NCI-H446 (cell line): ENCODE results near the gene DAPK2.
"Not testable (repeated sequence)": the region's sequence is repeated elsewhere in the genome, so short reads cannot be mapped to it uniquely, and the experiment has no call there.

ENCODE experiments used
- DNase-seq, 2 experiments: peaks; one replicate each; lab custom pipeline; 2025; lab: John Stamatoyannopoulos, UW

DAPK2 gene

DNA sequence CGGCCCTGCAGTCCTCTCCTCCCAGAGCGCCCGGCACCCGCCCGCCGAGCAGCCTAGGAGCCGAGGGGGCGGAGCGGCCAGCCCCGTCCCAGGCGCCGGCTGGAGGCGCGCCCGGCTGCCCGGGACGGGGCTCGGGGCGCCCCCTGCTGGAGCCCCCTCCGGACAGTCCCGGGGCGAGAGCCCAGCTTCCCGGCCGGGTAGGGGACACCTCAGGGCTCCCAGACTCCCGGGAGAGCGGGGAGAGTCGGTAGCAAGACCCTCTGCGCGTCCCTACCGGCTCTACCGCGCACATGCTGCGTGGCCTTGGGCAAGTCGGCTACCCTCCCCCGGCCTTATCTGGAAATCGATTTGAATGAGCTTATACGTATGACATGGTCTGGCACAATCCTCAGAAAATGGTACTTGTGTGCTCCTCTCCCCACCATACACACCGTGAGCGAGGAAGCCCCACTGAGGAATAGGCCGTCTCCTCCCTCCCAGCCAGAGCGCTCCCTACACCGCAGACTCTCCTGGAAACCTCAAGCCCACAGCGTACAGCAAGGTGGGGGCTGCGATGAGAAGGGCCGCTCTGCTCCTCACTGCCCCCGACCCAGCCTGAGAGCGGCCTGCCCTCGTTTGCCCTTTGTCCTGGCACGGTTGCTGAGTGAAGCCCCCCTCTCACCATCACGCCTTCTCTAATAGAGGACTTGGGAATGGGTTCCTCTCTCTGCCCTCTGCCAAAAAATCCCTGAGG, at the start of gene DAPK2:
DAPK2 (minus strand) TSS at position 65 of the 733 bp plus-strand sequence. CDS start 6,224 bp downstream, outside the sequence.
- DNase-seq, result peak in 1 of 2 experiments; percentile 66

DNA sequence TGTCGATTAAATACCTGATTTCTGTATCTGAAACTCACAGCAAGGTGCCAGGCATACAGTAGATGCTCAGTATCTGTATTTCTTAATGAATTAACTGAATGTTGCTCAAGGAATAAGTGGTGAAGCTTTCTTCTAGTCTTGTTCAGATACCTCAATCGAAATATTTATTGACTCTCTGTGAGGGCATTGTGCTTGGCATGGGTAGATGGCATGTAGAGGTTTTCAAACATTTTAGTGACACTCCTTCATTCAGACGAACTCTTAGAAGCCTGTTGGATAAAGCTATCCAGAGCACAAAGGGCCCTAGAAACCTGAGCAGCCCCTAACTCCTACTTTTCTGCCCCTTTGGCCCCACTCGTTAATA, 49.1 kb upstream of the DAPK2 start:
- DNase-seq, result no peak

DNA sequence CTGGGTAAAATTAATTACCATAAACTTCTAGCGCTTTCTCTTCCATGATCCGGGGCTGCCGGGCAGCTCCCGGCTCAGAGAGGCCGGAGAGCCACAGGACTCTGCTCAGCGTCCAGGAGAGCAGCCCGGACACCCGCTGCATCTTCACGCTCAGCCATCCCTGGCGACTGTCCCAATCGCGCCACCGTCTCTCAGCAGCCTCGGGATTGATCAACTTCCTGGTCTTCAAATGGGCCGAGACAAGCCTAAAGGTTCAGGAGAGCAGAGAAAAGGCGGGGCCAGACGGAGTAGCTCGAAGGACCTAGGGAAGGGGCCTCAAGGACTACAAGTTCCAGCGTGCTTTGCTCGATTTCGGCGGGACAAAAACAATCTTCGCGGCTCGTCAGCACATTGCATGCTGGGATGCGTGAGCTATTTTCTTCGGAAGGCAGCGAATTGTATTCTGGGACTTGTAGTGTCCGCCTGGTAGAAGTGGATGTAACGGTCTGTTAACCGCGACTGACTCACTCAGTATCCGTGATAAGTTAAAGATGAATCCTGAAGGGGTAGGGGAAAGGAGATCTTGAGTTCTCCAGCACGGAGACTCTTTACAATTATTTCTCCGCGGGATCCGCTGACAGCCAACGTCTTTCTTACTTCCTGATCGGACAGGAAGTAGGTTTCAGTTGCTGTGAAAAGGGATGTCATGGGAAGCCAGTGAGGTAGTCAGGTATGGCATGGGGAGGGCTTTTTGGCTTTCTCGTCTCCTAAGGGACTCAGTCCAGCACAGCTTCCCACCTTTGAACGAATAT, 47.5 kb upstream of the DAPK2 start, which contains the start of gene CIAO2A:
CIAO2A (minus strand) TSS at position 212 of the 791 bp plus-strand sequence; CDS start at position 142, 70 bp downstream.
- DNase-seq, result peak; percentile 93 to 96

DNA sequence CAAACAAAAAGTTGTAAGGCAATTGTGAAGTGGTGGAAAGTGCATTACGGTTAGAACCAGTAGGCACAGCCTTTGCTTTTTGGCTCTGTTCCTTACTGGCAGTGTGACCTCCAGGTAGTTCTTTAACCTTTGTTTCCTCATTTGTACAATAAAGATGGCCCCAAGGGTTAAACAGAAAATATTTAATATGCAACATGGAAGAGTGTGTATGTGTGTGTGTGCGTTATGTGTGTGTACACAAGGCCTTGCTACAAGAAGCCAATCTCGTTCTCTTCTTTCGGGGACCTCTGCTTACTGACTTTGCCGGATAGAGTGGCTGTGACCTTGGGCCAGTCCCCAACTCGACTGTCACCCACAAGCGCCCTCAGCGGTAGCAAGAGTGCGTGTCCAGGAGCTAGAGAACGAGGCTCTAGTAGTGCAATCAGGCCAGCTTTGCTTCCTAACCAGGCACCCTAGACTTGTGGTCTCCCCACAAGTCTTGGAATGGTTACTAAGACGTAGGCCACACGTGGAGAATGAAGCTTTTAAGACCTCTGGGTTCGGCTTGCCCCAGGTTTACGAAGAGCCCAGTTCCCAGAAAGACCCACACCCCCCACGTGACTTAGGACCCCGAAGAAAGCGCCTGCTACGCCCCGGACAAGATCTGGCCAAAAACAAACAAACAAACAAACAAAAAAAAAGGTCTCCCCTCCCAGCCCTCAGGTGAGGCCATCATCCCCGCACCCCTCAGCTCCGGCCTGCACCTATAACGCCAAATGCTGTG, 46.8 kb upstream of the DAPK2 start:
- peak in 1 of 2 experiments; percentile 35 for DNase-seq

DNA sequence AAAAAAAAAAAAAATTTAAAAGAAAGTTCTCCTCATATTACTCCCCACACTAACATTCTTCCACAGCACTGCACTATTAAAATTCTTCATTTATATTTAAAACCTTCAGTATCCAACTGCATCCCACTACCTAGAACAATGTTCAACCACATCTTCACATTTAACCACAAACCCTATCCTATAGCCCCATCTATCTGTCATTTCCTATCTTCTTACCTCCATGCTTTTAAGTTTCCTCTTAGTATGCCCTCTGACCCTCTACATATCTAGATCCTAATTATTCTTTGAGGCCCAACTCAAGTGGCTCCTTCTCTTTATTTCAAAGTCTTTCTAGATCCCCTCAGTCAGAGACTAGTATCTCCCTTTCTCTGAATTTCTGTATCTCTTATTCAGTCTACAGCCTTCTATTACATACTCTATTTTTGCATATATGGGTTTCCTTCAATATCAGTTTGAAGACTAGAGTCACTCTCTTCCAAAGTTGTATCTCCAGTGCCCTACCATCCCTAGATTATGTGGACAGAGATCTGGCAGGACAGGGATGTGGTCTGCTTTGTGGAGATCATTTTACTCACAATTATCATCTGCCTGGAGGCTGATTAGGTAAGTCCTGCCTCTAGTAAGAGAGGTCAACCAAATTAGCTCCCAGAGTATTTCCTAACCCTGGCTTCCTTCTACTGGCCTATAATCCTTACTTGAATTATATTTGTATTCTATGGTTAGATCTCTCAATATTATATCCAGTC, 46.0 kb upstream of the DAPK2 start:
- no peak for DNase-seq

DNA sequence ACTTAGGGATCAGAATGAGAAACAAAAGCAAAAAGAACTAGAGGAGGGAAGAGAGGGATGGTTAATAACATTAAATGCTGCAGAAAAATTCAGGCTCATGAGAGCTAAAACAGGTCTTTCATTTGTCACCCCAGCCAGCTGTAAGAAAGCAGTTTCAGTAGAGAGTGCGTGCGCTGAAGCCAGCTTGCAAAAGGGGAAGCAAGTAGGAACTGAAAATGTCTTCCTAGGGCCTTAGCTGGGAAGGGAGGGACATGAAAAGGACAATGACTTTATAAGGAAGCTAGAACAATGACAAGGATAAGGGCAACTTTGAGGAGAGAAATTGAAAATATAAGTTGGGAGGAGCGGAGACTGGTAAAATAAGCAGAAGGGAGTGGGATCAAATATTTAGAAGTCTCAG, 44.2 kb upstream of the DAPK2 start:
- DNase-seq, result no peak

DNA sequence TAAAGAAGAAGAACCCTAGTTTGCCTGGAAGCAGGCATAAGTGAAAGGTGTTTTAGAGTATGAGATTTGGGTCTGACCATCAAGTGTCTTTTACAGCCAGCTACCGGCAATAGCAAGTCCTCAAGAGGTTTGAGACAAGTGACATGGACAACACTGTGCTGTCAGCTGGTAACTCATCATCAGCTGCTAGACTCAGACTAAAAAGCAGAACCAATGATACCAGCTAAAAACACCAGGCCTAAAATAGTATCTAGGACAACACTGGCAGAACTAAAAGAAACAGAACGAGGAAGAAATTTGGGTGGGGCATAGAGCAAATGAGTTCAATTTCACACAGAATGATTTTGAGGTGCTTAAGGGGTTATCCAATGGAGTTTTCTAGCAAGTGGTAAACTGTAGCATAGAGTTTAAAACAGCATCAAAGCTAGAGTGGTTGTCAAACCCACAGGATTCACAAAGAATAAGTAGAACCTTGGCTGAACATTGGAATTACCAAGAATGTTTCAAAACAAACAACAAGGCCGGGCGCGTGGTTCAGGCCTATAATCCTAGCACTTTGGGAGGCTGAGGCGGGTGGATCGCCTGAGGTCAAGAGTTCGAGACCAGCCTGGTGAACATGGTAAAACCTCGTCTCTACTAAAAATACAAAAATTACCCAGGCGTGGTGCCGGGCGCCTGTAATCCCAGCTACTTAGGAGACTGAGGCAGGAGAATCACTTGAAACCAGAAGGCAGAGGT, 43.4 kb upstream of the DAPK2 start:
- no peak for DNase-seq

DNA sequence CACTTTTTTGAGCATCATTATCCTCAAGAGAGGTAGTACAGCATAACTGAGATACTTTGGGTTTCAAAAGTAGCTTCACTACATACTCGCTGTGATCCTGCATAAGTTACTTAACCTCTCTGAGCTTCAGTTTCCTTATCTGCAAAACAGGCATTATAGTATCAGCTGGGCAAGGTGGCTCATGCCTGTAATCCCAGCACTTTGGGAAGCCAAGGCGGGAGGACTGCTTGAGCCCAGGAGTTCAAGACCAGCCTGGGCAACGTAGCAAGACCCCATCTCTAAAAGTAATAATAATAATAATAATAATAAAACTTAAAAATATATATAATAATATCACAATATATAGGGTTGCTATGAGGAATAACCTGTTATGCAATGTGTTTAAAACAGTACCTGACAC, 36.5 kb upstream of the DAPK2 start:
- no peak for DNase-seq

DNA sequence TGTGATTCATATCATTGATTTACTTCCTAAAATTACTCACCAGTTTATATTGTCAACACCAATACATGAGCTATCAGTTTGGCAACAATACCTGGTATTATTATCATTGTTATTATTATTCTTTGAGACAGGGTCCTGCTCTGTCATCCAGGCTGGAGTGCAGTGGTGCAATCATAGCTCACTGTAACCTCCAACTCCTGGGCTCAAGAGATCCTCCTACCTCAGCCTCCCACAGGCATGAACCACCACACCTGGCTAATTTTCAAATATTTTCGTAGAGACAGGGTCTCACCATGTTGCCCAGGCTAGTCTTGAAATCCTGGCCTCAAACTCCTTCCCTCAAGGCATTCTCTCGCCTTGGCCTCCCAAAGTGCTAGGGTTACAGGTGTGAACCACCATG, 27.2 kb upstream of the DAPK2 start:
- not testable (repeated sequence) for DNase-seq

DNA sequence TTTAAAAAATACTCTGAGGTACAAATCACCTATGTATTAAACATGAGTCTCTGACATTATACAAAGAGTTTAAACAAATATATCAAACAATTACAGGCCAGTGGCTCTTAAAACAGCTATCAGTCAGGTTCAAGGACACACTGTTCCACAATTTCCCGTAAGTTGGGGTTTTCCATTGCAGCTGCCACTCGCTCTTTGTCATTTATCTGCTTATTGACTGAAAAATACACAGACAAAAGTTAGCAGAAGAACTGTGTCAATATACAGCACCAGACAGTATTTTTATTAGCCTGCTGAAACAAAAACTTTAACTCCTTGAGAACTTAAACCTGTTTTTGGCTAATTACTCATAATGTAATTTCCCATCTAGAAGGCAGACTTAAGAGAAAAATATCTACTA, 26.5 kb upstream of the DAPK2 start:
- no peak for DNase-seq

DNA sequence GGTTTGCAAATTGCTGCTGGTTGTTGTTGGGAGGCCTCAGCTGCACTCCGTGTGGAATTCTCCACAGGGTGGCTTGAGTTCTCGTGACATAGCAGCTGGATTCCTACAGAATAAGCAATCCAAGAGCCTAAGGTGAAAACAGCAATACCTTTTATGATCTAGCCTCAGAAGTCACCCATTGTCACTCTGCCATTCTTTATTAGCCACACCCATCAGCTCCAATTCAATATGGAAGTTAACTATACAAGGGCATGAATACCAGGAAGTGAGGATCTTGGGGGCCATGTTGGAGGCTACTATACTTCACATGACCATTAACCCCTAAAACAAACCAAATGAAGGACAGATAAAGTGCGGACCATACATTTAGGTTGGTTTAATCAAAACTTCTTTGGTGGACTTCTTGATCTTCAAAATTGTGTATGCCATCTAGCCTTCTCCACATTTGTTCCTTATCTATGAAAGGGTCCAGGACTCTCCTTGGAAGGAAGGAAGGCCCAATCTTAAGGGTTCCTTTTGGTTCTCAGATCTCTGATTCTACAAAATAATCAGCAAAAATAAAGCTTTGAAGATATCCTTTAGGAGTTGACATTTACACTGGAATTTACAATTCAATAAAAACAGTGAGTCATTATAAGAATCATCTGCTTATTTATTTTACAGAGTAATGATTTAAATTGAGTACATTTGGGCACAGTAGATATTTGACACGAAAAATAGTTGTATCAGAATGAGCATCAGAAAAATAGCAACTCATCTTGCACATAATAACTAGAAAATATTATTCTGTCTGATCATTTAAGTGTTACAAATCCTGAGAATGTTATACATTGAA, 25.9 kb upstream of the DAPK2 start:
- no peak for DNase-seq

DNA sequence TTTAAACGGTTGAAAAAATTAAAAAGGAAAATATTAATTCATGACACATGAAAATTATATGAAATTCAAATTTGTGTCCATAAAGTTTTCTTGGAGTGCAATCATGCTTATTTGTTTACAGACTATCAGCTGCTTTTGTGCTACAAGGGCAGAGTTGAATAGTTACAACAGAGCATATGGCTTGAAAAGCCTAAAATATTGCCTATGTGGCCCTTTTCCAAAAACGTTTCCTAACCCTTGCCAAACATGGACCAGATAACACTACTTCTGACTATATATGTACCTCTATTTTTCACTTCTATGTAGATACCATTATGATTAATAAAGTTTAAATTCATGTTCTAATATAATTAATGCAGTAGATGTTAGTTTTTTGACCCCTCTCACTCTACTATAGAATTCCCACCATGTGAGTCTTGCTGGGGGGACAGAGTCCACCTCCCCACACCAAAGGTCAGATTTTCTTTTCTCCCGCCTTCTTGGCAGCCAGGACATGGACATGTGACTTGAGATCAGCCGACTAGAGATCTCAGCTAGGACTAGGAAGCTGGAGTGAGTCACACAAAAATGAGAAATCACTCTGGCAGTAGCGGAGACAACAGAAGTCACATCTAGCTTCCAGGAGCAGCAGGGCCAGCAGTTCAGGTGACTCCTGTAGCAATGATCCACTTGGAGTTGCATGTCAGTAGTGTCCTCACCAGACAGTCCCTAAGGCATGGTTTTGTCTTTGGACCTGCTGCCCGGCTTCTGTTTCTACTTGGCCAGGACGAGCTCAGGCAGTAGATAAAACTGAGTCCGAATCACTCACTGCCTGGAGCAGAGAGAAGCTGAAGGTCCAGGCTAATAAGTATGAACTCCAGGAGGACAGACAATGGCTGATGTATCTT, 24.9 kb upstream of the DAPK2 start:
- peak; percentile 0 to 38 for DNase-seq

DNA sequence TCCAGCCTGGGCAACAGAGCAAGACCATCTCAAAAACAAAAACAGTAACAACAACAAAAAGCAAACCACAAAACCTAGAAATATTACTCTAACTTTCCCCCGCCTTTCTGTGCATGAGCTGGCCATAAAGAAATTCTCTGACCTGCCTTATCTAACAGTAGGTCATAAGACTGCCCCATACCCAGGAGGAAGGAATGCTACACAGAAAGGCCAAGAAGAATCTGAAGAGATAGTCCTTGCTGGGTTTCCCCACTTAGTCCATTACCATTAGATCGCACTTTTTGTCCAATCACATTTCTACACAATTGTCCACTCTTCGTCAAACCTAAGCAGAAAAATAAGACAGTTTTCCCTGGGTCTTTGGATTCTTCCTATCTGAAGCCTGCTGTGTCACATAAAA, 23.8 kb upstream of the DAPK2 start:
- DNase-seq, result no peak

DNA sequence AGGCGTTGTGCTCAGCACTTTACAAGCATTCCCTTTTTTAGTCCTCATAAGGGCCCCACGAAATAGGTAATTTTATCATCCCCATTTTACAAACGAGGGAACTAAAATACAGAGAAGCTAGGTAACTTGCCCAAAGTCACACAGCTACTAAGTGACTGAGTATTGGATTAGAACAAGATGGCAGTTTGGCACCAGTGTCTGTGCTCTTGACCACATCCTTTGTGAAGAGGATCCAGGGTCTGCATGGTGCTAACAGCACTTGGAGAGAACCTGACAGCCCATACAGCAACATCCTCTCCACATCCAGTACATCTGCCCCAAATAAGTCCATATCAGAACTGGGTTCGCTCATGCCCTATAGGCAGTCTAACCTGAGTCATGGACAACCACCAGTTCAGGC, 21.8 kb upstream of the DAPK2 start:
- DNase-seq, result no peak

DNA sequence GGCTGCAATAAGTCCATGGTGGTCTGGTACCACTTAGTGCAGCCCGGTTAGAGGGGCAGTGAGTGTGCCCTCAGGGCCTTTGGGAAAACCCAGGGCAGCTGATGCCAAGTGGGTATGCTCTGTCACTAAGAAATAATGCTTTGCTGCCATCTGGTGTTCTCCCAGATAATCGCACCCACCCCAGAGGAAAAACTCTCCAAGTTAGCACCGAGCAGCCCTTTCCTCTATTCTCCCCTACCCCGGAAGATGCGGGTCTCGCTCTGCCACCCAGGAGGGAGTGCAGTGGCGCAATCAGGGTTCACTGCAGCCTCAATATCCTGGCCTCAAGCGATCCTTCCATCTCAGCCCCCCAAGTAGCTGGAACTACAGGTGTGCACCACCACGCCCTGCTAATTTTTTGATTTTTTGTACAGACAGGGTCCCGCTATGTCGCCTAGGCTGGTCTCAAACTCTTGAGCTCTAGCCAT, 21.3 kb upstream of the DAPK2 start:
- DNase-seq, result peak; percentile 74 to 80

DNA sequence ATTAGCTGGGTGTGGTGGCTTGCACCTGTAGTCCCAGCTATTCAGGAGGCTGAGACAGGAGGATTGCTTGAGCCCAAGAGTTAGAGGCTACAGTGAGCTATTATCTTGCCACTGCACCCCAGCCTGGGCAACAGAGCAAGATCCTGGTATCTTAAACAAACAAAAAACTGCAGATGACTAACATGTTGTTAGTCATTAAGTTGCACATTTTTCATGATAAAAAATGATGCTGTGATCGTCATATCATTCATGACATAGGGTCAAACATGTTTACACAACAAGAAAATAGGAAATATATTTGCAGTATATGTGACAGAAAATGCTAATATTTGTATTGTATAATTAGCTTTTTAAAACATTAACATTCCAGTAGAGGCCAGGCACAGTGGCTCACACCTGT, 20.2 kb upstream of the DAPK2 start:
- DNase-seq, result no peak

DNA sequence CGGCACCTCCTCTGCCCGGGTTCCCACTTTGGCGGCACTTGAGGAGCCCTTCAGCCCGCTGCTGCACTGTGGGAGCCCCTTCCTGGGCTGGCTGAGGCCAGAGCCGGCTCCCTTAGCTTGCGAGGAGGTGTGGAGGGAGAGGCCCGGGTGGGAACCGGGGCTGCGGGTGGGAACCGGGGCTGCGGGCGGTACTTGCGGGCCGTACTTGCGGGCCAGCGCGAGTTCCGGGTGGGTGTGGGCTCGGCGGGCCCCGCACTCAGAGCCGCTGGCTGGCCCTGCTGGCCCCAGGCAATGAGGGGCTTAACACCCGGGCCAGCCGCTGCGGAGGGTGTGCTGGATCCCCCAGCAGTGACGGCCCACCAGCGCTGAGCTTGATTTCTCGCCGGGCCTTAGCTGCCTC, 14.4 kb upstream of the DAPK2 start:
- no peak for DNase-seq

DNA sequence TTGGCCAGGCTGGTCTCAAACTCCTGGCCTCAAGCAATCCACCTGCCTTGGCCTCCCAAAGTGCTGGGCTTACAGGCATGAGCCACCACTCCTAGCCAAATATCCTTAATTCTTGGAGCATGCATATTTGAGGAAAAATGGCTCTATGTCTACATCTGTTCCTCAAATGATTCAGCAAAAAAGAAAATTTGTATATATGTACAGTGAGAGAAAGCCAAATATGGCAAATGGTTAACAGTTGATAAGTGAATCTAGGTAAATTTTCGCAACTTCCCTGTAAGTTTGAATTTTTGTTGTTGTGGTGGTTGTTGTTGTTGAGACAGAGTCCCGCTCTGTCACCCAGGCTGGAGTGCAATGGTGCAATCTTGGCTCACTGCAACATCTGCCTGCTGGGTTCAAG, 12.8 kb upstream of the DAPK2 start:
- DNase-seq, result not testable (repeated sequence)

DNA sequence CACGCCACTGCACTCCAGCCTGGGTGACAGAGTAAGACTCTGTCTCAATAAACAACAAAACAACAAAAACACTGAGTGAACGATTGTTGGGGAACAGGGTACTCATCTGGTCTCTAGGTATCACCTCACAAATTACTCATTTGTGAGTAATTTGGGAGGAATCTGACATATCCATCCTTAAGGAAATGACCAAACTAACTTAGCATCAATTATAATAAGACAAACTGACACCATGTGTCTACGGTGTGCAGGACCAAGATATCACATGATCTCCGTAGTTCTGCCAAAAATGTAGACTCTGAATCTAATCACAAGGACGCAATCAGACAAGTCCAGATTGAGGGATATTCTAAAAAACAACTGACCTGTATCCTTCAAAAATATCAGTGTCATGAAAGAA, 12.0 kb upstream of the DAPK2 start:
- DNase-seq, result peak in 1 of 2 experiments; percentile 0
